Measurements from ENCODE around the gene APOBEC3A.

Gene APOBEC3A

DNA sequence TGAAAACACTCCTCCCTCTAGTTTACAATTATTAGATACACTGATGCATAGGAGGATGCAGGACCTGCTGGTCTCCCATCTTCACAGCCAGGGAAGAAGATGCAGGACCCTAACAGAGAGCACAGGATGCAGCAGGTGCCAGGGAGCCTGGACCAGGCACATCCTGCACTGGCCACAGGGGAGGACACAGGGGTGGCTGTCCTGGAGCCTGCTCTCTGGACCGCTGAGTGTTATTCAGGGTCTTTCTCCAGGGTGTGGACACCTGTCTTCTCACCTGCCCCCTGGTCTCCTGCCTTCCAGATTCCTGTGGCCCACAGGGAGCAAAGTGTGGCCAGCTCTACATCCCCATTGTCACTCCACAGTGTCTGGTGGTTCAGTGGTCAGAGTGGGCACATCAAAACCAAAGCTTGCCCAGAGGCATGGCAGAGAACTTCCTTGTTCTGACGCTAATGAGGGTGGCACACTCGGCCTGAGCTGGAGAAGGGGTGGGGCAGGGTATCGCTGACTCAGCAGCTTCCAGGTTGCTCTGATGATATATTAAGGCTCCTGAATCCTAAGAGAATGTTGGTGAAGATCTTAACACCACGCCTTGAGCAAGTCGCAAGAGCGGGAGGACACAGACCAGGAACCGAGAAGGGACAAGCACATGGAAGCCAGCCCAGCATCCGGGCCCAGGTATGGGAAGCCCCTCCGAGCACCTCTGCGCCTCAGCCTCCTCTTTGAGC lies at the start of gene APOBEC3A:
Gene APOBEC3A, plus strand, starts transcription at position 564 of the 725 bp plus-strand sequence. Its CDS starts 83 bp downstream, at position 647.
- H3K4me1 ChIP-seq (ENCODE audit: control insufficient read depth, insufficient read depth, low read length), result no peaks in the 10 kb centered on the region
- no peak within 1 kb of the TSS for H3K27ac ChIP-seq (ENCODE audit: low read depth, low read length)
- H3K27me3 ChIP-seq (ENCODE audit: control insufficient read depth, insufficient read depth, low read length), result no peaks in the 10 kb centered on the region
- H3K36me3 ChIP-seq (ENCODE audit: control insufficient read depth, insufficient read depth, low read length), result no peaks in the 10 kb centered on the region
- no peak within 1 kb of the TSS for H3K9ac ChIP-seq (ENCODE audit: low read depth, low read length)
- H3K4me3 ChIP-seq (ENCODE audit: low read depth, low read length), result no peak within 1 kb of the TSS
- no peaks in the 10 kb centered on the region for H3K9me3 ChIP-seq (ENCODE audit: control insufficient read depth, insufficient read depth, low read length)

DNA sequence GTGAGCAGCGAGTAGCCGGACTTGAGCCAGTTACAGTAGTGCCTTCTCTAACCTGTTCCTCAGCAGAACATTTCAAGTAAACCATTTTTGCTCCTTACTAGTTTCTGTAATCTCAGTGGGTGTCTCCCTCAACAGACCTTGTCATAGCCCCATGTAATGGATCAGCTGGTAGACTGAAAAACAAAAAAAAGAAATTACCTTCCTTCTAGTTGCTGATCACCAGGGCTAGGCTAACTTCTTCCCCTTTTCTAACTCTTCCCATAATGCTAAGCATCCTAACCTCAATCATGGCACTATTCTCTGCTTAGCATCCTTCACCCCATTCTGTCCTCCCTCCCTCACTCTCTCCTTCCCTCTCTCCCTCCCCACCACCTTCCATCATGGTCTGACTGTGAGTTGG lies 49.6 kb upstream of the APOBEC3A start:
- Histone ChIP-seq H3K27me3 (ENCODE audit: control insufficient read depth, insufficient read depth, low read length) (no peaks in the 10 kb centered on the region), H3K4me1 (ENCODE audit: control insufficient read depth, insufficient read depth, low read length) (no peaks in the 10 kb centered on the region), H3K9ac (ENCODE audit: low read depth, low read length) (no peak overlapping the region), H3K4me3 (ENCODE audit: low read depth, low read length) (no peak overlapping the region), H3K36me3 (ENCODE audit: control insufficient read depth, insufficient read depth, low read length) (no peaks in the 10 kb centered on the region), H3K27ac (ENCODE audit: low read depth, low read length) (no peak overlapping the region), H3K9me3 (ENCODE audit: control insufficient read depth, insufficient read depth, low read length) (peaks cover 27% of the 10 kb centered on the region)

- Histone ChIP-seq H3K27ac (ENCODE audit: low read depth, low read length) (no peak overlapping the region), H3K9me3 (ENCODE audit: control insufficient read depth, insufficient read depth, low read length) (peaks cover 3% of the 10 kb centered on the region; the same call in 1 of the 2 replicates), H3K36me3 (ENCODE audit: control insufficient read depth, insufficient read depth, low read length) (no peaks in the 10 kb centered on the region)
Observed at GRCh38 chr22:38911434-38911833, 46.0 kb upstream of the APOBEC3A start.

GRCh38 chr22:38919631-38920190 lies 37.7 kb upstream of the APOBEC3A start:
- no peaks in the 10 kb centered on the region for H3K9me3 ChIP-seq (ENCODE audit: control insufficient read depth, insufficient read depth, low read length)
- H3K27me3 ChIP-seq (ENCODE audit: control insufficient read depth, insufficient read depth, low read length), result no peaks in the 10 kb centered on the region
- H3K27ac ChIP-seq (ENCODE audit: low read depth, low read length), result no peak overlapping the region
- no peak overlapping the region for H3K9ac ChIP-seq (ENCODE audit: low read depth, low read length)
- no peaks in the 10 kb centered on the region for H3K36me3 ChIP-seq (ENCODE audit: control insufficient read depth, insufficient read depth, low read length)
- peaks cover 7% of the 10 kb centered on the region; the same call in 1 of the 2 replicates for H3K4me1 ChIP-seq (ENCODE audit: control insufficient read depth, insufficient read depth, low read length)
- no peak overlapping the region for H3K4me3 ChIP-seq (ENCODE audit: low read depth, low read length)

More at GRCh38 chr22:38911434-38911833, 46.0 kb upstream of the APOBEC3A start:
- H3K27me3 ChIP-seq (ENCODE audit: control insufficient read depth, insufficient read depth, low read length), result no peaks in the 10 kb centered on the region
- H3K4me1 ChIP-seq (ENCODE audit: control insufficient read depth, insufficient read depth, low read length), result no peaks in the 10 kb centered on the region
- no peak overlapping the region for H3K9ac ChIP-seq (ENCODE audit: low read depth, low read length)
- H3K4me3 ChIP-seq (ENCODE audit: low read depth, low read length), result no peak overlapping the region

- no peak overlapping the region for H3K27ac ChIP-seq (ENCODE audit: low read depth, low read length)
- H3K4me3 ChIP-seq (ENCODE audit: low read depth, low read length), result no peak overlapping the region
- H3K4me1 ChIP-seq (ENCODE audit: control insufficient read depth, insufficient read depth, low read length), result peaks cover 8% of the 10 kb centered on the region; the same call in 1 of the 2 replicates
- no peaks in the 10 kb centered on the region for H3K9me3 ChIP-seq (ENCODE audit: control insufficient read depth, insufficient read depth, low read length)
- H3K27me3 ChIP-seq (ENCODE audit: control insufficient read depth, insufficient read depth, low read length), result no peaks in the 10 kb centered on the region
- H3K36me3 ChIP-seq (ENCODE audit: control insufficient read depth, insufficient read depth, low read length), result no peaks in the 10 kb centered on the region
- H3K9ac ChIP-seq (ENCODE audit: low read depth, low read length), result no peak overlapping the region
Observed at GRCh38 chr22:38921120-38921519, 36.3 kb upstream of the APOBEC3A start.

DNA sequence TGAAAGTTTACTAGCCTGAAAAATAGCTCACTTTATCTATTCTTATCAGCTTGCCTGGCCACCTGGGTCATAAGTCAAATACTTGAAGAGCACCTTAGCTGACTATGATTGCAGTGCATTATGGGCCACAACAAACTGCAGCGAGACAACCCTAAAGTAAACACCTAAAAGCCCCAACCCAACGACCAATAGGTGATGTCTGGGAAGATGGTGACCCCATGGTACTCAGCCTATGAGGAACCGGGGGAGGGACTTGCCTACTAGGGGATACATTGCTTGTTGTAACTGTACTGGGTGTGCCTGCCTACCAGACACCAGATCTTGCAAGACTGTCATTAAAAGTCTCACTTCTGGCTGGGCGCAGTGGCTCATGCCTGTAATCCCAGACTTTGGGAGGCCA lies 35.6 kb upstream of the APOBEC3A start:
- Histone ChIP-seq H3K4me3 (ENCODE audit: low read depth, low read length) (no peak overlapping the region), H3K27ac (ENCODE audit: low read depth, low read length) (no peak overlapping the region), H3K9ac (ENCODE audit: low read depth, low read length) (no peak overlapping the region), H3K4me1 (ENCODE audit: control insufficient read depth, insufficient read depth, low read length) (peaks cover 8% of the 10 kb centered on the region; the same call in 1 of the 2 replicates), H3K36me3 (ENCODE audit: control insufficient read depth, insufficient read depth, low read length) (no peaks in the 10 kb centered on the region), H3K27me3 (ENCODE audit: control insufficient read depth, insufficient read depth, low read length) (no peaks in the 10 kb centered on the region), H3K9me3 (ENCODE audit: control insufficient read depth, insufficient read depth, low read length) (no peaks in the 10 kb centered on the region)

DNA sequence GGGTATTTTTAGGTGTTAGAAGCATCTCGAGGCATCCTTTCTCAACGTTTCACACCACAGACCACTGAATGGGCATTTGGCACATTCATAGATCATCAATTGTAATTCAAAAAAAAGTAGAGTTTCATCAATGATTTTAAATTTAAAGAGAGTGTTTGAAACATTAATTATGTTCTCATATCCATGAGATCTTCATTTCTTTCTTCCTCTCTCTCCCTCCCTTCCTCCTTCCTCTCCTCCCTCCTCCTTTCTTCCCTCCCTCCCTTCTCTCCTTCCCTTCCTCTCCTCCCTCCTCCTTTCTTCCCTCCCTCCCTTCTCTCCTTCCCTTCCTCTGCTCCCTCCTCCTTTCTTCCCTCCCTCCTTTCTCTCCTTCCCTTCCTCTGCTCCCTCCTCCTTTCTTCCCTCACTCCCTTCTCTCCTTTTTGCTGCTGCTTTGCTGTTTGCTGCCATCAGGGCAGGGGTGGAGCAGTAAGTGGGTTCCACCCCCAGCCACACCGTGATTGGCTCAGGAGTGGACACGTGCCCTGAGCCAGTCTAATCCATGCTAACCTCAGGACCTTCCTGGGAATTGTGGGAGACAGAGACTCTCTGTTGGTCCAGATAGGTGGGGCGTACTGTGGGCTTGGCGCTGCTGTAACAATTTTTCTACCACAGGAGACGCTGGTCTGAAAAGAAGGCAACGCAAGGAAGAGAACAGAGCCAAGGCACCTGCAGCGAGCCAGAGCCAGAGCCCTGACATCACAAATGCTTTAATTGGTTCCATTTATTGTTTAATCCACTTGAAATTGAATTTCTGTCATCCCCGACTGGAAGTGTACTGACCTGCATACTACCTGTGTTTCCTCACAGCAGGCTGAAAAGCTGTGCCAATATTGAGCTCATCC lies 33.7 kb upstream of the APOBEC3A start:
- no peak overlapping the region for H3K27ac ChIP-seq (ENCODE audit: low read depth, low read length)
- peaks cover 11% of the 10 kb centered on the region for H3K4me1 ChIP-seq (ENCODE audit: control insufficient read depth, insufficient read depth, low read length)
- no peaks in the 10 kb centered on the region for H3K36me3 ChIP-seq (ENCODE audit: control insufficient read depth, insufficient read depth, low read length)
- H3K9me3 ChIP-seq (ENCODE audit: control insufficient read depth, insufficient read depth, low read length), result no peaks in the 10 kb centered on the region
- no peak overlapping the region for H3K9ac ChIP-seq (ENCODE audit: low read depth, low read length)
- H3K4me3 ChIP-seq (ENCODE audit: low read depth, low read length), result no peak overlapping the region
- H3K27me3 ChIP-seq (ENCODE audit: control insufficient read depth, insufficient read depth, low read length), result no peaks in the 10 kb centered on the region

DNA sequence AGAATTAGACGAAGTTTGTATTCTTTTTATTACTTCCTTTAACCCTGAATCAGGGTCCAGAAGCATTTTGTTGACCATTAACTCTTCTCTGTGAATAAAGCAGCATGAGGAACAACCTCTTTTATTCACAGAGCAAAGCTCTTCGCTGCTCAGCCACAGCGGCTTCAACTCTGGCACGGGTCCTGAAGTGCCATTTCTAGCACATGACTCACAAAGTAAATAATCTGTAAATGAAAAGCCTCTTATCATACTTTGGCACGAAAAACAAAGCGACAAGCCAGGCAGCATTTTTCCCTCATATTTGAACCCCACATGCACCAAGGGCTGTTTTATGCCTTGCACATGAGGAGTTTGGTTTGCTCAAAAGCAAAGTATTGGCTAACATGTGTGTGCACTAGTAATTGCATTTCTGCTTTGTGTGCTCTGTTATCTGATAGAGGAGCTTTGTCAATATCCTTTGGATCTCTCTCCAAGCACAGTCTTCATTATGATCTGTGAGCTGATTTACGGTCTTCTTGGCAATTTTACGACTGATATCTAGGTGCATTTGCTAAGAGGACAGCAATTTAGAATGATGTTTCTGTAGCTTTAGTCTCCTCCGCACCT lies 33.0 kb upstream of the APOBEC3A start:
- H3K27me3 ChIP-seq (ENCODE audit: control insufficient read depth, insufficient read depth, low read length), result no peaks in the 10 kb centered on the region
- H3K36me3 ChIP-seq (ENCODE audit: control insufficient read depth, insufficient read depth, low read length), result no peaks in the 10 kb centered on the region
- no peak overlapping the region for H3K4me3 ChIP-seq (ENCODE audit: low read depth, low read length)
- H3K4me1 ChIP-seq (ENCODE audit: control insufficient read depth, insufficient read depth, low read length), result peaks cover 11% of the 10 kb centered on the region
- no peak overlapping the region for H3K9ac ChIP-seq (ENCODE audit: low read depth, low read length)
- no peak overlapping the region for H3K27ac ChIP-seq (ENCODE audit: low read depth, low read length)
- H3K9me3 ChIP-seq (ENCODE audit: control insufficient read depth, insufficient read depth, low read length), result no peaks in the 10 kb centered on the region

GRCh38 chr22:38925571-38926041 lies 31.8 kb upstream of the APOBEC3A start:
- no peak overlapping the region for H3K9ac ChIP-seq (ENCODE audit: low read depth, low read length)
- H3K4me1 ChIP-seq (ENCODE audit: control insufficient read depth, insufficient read depth, low read length), result peaks cover 11% of the 10 kb centered on the region
- no peaks in the 10 kb centered on the region for H3K36me3 ChIP-seq (ENCODE audit: control insufficient read depth, insufficient read depth, low read length)
- no peaks in the 10 kb centered on the region for H3K27me3 ChIP-seq (ENCODE audit: control insufficient read depth, insufficient read depth, low read length)
- H3K27ac ChIP-seq (ENCODE audit: low read depth, low read length), result no peak overlapping the region
- H3K4me3 ChIP-seq (ENCODE audit: low read depth, low read length), result no peak overlapping the region
- H3K9me3 ChIP-seq (ENCODE audit: control insufficient read depth, insufficient read depth, low read length), result no peaks in the 10 kb centered on the region

GRCh38 chr22:38927033-38927781 lies 30.2 kb upstream of the APOBEC3A start:
- no peaks in the 10 kb centered on the region for H3K36me3 ChIP-seq (ENCODE audit: control insufficient read depth, insufficient read depth, low read length)
- no peaks in the 10 kb centered on the region for H3K9me3 ChIP-seq (ENCODE audit: control insufficient read depth, insufficient read depth, low read length)
- peak overlapping the region; percentile 33 for H3K4me3 ChIP-seq (ENCODE audit: low read depth, low read length)
- H3K27me3 ChIP-seq (ENCODE audit: control insufficient read depth, insufficient read depth, low read length), result no peaks in the 10 kb centered on the region
- H3K27ac ChIP-seq (ENCODE audit: low read depth, low read length), result no peak overlapping the region
- peaks cover 11% of the 10 kb centered on the region for H3K4me1 ChIP-seq (ENCODE audit: control insufficient read depth, insufficient read depth, low read length)
- H3K9ac ChIP-seq (ENCODE audit: low read depth, low read length), result no peak overlapping the region
